DND-41 (cell line): ENCODE measurements around the gene AHRR.

Source experiments
- ATAC-seq: fragments of 200-7000 bp; cut with Tn5 transposase; 3 replicates; pipeline ENCODE4 v1.9.1; 2021; ENCODE audit warnings: low read depth; ENCODE audit not compliant: insufficient read depth
- DNase-seq: peaks from one replicate; pipeline ENCODE4 v3.0.0-alpha.2; 2020
- H2AFZ ChIP-seq: 2 replicates; pipeline ENCODE4 v1.6.0; 2012; ENCODE audit warnings: low read depth, low read length
- H3K27ac ChIP-seq: 2 replicates; pipeline ENCODE4 v1.5.1; 2012; ENCODE audit warnings: low read length, inconsistent platforms
- H3K27me3 ChIP-seq: fragments of 200-600 bp; sonication (generic); 2 replicates; pipeline ENCODE4 v1.6.0; 2012; ENCODE audit warnings: low read length, mild to moderate bottlenecking, inconsistent platforms; ENCODE audit not compliant: insufficient read depth, poor library complexity
- H3K36me3 ChIP-seq: 2 replicates; pipeline ENCODE4 v1.5.1; 2012; ENCODE audit warnings: low read length, inconsistent platforms; ENCODE audit not compliant: insufficient read depth
- H3K4me1 ChIP-seq: 2 replicates; pipeline ENCODE4 v1.5.1; 2012; ENCODE audit warnings: mild to moderate bottlenecking, low read length; ENCODE audit not compliant: insufficient read depth
- H3K4me2 ChIP-seq: 2 replicates; pipeline ENCODE4 v1.6.0; 2012; ENCODE audit warnings: mild to moderate bottlenecking, moderate library complexity, low read length, inconsistent platforms; ENCODE audit not compliant: insufficient read depth
- H3K4me3 ChIP-seq, 2 experiments: fragments of 200-600 bp in 1 of 2; shearing (Covaris generic) in 1 of 2; 2 replicates each; pipeline ENCODE4 v1.5.1; 2012 to 2016; ENCODE audit warnings: inconsistent platforms in 2 of 2, low read length in 2 of 2, mild to moderate bottlenecking in 2 of 2, low read depth in 1 of 2, moderate library complexity in 1 of 2
- H3K79me2 ChIP-seq: 2 replicates; pipeline ENCODE4 v1.6.0; 2012; ENCODE audit warnings: low read length, inconsistent platforms; ENCODE audit not compliant: insufficient read depth
- H3K9ac ChIP-seq: 2 replicates; pipeline ENCODE4 v1.6.0; 2012; ENCODE audit warnings: low read depth, mild to moderate bottlenecking, inconsistent platforms, low read length, moderate library complexity
- H3K9me3 ChIP-seq: 2 replicates; pipeline ENCODE4 v1.5.1; 2012; ENCODE audit warnings: low read length, moderate library complexity, mild to moderate bottlenecking, inconsistent platforms; ENCODE audit not compliant: insufficient read depth, severe bottlenecking
- H4K20me1 ChIP-seq: 2 replicates; pipeline ENCODE4 v1.6.0; 2012; ENCODE audit warnings: low read length; ENCODE audit not compliant: insufficient read depth
- CTCF ChIP-seq: IDR thresholded peaks from 2 replicates; pipeline ENCODE4 v1.5.1; 2012; ENCODE audit warnings: borderline replicate concordance, low read length, moderate library complexity, mild to moderate bottlenecking; ENCODE audit not compliant: poor library complexity, severe bottlenecking; ENCODE audit errors: extremely low read depth
- EZH2 ChIP-seq: IDR thresholded peaks from 3 replicates; pipeline ENCODE4 v1.6.1; 2012; ENCODE audit warnings: borderline replicate concordance, low read depth, mild to moderate bottlenecking, moderate library complexity, low read length, inconsistent platforms; ENCODE audit not compliant: severe bottlenecking

The AHRR gene

DNA sequence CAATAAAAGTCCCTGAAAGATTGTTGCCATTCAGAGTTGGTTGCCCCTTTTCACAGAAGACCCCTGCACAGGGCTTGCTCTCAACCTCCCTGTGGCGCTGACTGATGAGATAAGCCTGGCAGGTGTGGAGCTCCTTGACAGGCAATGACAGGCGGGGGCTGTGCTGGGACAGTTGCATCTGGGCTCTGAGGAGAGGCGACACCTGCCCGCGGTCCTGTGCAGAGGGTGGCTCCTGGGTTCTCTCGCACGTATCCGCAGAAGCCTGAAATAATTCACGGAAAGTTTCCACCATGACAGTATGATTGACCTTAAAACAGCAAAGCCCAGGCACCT lies 101.7 kb downstream of the AHRR start:
- Histone ChIP-seq H3K4me3 (no peak overlapping the region), H3K79me2 (no peaks in the 10 kb centered on the region), H3K27me3 (no peaks in the 10 kb centered on the region), H2AFZ (no peak overlapping the region), H3K4me2 (no peak overlapping the region), H3K9me3 (no peaks in the 10 kb centered on the region), H3K9ac (no peak overlapping the region), H3K4me1 (no peaks in the 10 kb centered on the region), H3K36me3 (no peaks in the 10 kb centered on the region), H4K20me1 (no peaks in the 10 kb centered on the region), H3K27ac (no peak overlapping the region)
- ATAC-seq, result no peak
- DNase-seq, result no peak
- TF ChIP-seq EZH2 (no peak), CTCF (no peak)

DNA sequence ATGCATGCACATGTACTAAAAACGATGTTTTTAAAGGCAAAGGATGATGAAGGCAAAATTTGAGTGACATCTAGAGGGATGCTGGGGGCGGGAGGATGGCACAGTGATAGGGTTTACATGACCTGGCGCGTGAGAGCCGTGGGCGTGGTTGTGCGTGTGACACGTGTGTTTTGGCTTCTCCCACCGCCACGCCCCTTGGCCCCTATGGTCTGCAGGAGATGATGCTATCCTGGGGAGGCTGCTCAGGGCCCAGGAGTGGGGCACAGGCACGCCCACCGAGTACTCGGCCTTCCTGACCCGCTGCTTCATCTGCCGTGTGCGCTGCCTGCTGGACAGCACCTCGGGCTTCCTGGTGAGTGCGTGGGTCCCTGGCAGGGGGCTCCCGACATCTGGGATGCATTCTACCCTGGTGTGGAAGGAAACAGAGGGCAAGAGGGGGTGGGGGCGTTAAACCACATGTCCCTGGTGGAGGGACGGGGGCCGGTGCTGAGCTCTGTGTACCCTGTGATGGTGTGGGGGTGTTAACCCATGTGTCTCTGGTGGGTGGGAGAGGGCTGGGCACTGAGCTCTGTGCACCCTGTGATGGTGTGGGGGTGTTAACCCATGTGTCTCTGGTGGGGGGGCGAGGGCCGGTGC lies 102.2 kb downstream of the AHRR start:
- Histone ChIP-seq H3K36me3 (no peaks in the 10 kb centered on the region), H4K20me1 (no peaks in the 10 kb centered on the region), H3K9ac (no peak overlapping the region), H2AFZ (no peak overlapping the region), H3K79me2 (no peaks in the 10 kb centered on the region), H3K4me2 (no peak overlapping the region), H3K27ac (no peak overlapping the region), H3K27me3 (no peaks in the 10 kb centered on the region), H3K4me1 (no peaks in the 10 kb centered on the region), H3K9me3 (no peaks in the 10 kb centered on the region), H3K4me3 (no peak overlapping the region)
- no peak for DNase-seq
- TF ChIP-seq CTCF, result no peak
- no peak for TF ChIP-seq EZH2
- no peak for ATAC-seq

DNA sequence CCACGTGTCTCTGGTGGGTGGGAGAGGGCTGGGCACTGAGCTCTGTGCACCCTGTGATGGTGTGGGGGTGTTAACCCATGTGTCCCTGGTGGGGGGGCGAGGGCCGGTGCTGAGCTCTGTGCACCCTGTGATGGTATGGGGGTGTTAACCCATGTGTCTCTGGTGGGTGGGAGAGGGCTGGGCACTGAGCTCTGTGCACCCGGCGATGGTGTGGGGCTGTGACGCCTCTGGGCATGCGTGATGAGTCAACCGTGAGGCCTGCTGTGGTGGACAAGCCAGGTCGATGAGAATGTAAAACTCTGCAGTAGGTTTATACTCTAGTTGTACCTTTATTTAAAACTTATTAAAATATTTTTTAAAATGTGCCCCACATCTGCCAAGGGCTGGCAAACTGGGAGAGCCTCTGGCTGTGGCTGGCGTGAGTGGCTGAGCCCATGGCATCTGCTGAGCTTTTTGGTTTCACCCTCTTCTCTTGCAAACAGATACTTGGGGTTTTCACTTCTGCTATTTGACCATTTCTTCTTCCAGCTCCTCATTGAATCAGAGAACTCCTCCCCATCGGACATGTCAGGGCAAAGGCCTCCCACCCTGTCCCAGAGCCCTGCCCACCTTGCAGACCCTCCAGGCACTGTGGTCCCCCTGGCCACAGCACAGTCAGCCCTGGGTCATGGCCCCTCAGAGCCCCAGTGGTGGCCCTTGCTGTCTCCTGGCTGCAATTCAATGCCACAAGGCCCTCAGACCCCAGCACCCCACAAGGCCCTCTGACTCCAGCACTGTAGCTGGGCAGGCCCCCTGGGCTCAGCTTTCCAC lies 103.0 kb downstream of the AHRR start:
- Histone ChIP-seq H3K79me2 (no peaks in the 10 kb centered on the region), H3K4me2 (no peak overlapping the region), H3K9me3 (no peaks in the 10 kb centered on the region), H4K20me1 (no peaks in the 10 kb centered on the region), H3K36me3 (no peaks in the 10 kb centered on the region), H3K4me1 (no peaks in the 10 kb centered on the region), H3K4me3 (no peak overlapping the region), H3K27ac (no peak overlapping the region), H3K9ac (no peak overlapping the region), H3K27me3 (no peaks in the 10 kb centered on the region), H2AFZ (no peak overlapping the region)
- ATAC-seq (no peak), DNase-seq (no peak)
- TF ChIP-seq CTCF (no peak), EZH2 (no peak)
